HG03460 (cell line): ENCODE results near the gene GALNT7.
A peak's percentile ranks its signal among the peaks of the same experiment; 100 is the strongest.
"Not testable (repeated sequence)": the region's sequence is repeated elsewhere in the genome, so short reads cannot be mapped to it uniquely, and the experiment has no call there.

Experiments used
- ATAC-seq: cut with Tn5 transposase; IDR thresholded peaks from one replicate; pipeline ENCODE4 v1.9.1; 2021; ENCODE audit not compliant: unreplicated experiment

Gene GALNT7

DNA sequence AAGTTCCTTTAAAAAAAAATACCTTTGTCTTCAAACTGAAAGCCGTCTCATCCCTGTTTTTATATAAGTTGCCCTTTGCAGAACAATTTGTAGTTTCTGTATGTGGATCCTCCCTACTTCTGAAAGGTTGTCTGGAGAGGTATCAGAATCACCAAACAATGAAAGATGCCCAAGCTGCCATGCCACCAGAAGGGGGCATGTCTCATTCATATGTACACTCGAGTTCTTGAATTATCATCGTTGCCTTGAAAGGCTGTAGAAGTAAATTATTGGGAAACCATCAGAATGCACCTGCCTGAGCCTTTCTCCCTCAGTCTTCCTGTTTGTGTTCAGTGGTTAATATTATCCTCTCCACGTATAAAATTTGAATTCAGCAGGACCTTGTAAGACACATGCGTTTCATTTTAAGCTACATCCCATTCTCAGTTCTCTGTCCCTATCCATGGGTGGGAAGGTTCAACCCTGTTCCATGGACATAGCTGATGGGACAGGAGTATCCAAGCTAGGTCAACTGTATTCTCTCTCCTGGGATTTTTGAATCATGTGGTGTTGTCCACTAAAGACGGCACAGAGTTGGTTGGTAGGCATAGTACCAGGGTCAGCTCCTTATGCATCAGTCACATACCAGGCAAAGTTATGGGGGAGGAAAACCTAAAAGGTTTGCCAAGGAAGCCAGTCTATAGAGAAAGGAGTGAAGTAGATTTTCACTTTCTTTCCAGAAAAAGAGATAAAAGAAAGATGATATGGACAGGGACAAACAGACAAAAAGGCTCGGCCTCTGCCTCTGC, 24.0 kb downstream of the GALNT7 start:
- ATAC-seq: no peak

DNA sequence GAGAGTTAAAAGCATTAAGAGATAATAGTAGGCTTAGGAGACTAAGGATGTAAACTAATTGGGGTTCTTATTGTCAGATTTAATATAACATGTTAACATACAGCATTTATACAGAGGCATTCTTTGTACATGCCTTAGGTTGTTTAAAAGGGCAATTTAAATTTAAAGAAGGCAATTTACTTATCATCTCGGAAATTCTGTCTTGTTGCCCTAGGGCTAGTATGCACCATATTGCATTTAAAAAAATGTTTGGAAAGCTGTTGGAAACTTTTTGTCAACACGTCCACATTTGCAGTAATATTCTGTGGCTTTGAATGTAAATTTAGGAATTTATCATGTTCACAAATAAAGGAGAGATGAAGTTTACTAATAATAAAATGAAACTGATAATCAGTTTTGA, 25.5 kb downstream of the GALNT7 start:
- no peak for ATAC-seq

DNA sequence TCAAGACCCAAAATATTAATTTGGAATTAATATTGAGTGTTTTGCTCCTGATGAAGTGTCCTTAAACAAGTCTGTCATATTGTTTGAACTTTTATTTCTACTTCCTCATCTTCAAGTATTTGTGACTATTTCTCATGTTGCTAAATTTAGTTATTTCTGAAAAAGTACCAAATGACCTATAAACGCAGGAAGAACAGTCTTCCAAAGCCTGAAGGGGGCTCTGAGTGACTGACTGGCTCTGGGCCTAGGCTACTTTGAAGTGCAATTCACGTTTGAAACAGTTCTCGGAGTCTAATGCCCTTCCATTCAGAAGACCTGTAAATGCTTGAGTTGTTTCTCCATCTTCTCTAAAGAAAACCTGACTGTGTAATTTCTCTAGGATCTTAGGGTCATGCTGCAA, 26.5 kb downstream of the GALNT7 start:
- no peak for ATAC-seq

DNA sequence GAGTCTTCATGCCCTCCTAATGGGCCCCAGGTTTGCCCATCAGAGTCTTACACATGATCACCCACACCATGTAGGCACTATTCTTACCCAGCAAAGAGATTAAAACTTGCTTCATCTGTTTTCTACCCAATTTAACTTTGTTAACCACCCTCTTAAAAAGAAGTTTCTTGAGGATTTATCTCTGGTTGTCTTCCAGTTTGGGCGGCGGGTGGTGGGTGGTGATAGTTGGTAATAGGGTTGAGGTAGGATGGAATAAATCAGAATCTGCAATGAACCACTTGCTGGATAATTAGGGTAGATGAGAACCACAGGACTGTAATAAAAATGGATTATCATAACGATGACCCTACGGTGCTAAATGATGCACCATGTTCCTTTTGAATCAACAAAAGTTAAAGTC, 30.9 kb downstream of the GALNT7 start:
- no peak for ATAC-seq

DNA sequence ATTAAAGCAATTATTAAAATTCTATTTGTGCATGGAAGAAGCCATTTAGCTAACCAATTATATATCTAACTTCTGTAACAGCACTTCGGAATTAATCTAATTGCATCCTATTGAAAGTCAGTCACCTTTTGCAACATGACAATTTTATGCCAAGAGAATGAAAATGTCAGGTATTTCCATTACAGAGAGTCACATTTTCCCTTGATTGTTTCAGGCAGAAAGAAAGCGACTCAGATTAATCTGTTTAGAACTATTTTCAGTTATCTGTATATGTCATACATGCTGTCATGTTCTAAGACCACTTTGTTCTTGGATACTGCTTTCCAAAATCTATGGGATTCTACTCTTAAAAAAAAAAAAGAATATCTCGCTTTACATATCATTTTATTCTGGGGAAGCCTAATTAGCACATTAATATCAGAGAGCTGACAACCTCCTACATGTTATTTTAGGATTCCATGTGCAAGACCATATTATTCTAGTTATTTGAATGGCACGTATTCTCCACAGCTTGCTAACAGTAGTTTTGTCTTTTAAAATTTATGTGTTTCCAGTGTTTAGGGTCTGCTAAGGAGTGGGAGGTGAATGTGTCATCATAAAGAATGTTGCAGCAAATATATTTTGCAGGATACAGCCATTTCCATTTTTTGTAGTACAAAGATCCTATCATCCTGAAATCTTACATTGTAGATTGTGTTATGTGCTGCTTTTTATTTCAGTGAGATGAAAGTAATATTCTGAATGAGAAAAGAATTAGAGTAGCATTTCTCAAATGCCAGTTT, 31.7 kb downstream of the GALNT7 start:
- ATAC-seq: no peak

DNA sequence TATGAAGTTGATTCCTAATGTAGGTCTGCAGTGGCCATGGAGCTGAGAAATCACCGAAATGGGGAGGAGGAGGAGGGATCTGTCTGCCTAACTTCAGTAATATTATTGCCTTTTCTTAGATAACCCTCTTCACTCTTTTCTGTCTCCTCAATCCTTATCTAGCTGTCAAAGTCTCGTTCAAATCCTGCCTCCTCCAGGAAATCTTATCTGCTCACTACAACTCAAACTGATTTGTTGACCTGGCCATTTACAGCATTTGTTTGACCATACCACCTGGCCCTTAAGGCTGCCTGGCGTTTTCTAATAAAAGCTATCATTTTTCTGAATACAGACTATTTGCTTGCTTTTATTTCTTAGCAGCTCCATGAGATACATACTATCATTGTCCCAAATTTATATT, 33.8 kb downstream of the GALNT7 start:
- ATAC-seq: no peak

DNA sequence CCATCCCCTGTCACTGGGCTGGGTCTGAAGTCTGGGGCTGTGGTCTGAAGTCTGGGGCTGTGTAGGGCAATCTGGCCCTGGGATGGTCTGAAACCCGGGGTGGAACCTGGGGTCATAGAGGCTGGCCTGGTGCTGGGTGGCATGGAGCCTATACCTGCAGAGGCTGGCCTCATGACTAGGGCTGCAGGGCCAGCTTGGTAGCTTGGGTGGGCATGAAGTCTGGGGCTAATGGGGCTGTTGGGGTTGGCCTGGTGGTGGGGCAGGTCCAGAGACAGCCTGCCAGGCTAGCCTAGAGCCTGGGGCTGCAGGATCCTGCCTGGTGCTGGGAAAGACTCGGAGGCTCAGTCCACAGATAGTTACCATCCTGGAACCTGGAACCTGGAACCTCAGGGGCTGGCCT, 37.0 kb downstream of the GALNT7 start:
- no peak for ATAC-seq

DNA sequence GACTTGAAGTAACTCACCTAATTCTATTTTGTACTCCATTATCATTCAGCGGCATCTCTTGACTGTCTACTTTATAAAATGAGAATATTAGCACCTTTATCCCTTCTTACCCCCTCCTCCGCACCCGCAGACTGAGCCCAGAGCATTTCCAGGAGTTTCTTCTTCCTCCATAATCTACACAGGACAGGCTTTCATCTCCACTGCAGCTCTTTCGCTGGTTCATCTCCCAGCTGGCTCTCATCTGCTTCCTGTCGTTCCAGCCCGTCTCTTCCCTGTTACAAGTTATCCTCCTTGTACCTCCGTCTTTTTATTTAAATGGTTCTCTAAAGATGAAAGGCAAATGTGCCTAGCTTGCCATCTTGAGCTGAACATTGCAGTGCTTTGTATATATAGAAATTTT, 39.8 kb downstream of the GALNT7 start:
- ATAC-seq: no peak

DNA sequence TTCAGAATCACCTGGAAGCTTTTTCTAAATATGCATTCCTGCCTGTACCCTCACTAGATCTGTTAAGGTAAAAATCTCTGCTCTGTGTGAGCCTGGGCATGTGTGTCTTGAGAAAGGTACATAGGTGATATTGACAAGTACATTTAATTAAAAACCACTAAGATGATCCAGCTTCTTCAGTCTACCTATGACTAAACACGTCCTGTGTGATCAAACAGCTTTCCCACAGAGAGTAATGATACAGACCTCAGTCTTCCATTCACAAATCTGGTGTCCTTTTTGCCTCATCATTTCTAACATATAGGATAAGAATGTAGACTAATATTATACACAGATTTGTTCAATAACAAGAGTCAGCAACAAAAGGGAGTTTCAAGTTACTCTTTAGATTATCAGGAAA, 42.6 kb downstream of the GALNT7 start:
- ATAC-seq: no peak

DNA sequence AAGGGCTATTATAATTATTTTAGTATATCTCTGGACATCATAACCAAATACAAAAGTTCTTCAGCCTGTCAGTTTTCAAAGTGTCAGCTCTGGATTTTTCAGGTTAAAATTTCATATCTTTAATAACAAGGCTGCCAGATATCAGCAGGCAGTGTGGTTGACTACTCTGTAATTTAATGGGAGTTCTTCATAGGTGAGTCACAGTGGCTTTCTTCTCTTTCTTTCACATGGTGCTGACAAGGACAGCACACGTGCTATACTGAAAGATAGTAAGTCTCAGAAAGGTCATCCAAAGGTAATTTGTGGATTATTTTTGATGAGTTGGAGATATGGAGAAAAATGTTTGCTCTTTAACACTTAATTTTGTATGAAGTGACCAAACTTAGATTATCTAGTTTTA, 43.2 kb downstream of the GALNT7 start:
- ATAC-seq: no peak

DNA sequence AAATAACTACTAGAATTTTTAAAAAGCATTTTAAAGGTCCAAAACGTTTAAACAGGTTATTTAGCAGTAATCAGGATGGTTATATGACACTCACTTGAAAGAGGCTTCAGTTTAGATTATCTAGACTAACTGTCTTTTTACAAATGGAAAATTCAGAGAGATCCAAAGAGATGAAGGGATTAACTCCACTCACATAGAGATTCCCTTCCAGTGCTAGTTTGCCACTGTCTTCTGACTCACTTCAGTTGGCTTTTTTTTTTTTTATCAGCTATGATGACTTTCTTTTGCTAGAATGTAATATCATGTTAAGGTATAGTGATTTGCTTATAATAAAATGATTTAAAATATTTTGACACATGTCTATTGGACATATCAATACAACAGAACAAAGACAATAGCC, 43.8 kb downstream of the GALNT7 start:
- no peak for ATAC-seq

DNA sequence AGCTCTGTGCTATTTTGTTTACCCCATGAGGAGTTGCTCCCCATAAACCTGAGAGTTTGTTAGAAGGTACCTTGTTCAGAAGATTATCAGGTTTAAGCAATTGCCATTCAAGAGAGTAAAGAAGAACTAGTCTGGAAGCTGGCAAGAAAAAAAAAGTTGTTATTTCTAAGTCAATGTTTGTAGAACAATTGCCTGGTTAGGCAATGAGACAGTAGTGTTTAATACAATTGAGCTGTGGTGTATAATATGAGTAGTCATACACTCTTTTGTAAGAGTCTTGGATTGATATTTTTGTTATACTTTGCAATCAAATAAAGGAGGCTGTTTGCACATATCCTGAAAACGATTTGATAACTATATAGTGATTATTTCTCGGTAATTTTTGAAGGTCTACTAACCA, 44.7 kb downstream of the GALNT7 start:
- no peak for ATAC-seq

DNA sequence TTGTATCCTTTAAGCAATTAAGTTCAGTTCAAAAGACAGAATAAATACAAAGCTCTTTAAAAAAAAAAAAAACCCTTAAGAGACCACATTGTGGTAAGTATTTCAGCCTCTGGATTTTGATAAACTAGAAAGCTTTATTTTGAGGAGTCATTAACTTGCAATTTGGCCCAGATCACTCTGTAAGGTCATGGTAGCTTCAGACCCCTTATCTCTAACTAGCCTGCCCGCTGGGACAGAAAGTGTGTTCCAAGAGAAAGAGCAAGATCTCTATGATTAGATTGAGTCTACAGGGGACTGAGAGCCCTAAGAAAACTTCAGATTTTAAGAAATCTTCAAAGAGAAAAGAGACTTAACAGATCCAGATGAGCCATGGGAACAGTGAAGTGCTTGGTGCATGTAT, 45.6 kb downstream of the GALNT7 start:
- ATAC-seq: no peak

DNA sequence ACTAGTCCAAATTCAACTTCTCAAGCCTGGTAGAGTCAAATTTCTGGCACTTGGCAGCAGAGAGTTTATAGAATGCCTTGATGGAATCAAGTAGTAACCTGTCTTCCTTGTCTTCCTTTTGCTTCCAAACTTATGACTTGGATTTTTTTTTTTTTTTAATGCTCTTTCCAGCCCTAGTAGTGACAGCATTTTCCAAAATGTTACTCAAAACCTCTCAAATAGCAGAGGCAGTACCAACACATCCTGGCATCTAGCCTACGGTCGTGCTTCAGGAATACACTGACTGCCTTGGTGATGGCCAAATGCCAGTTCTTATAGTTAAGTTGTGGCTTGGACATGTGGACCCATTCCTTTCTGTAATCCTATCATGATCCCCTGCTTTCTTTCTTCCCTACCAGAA, 46.0 kb downstream of the GALNT7 start:
- no peak for ATAC-seq

DNA sequence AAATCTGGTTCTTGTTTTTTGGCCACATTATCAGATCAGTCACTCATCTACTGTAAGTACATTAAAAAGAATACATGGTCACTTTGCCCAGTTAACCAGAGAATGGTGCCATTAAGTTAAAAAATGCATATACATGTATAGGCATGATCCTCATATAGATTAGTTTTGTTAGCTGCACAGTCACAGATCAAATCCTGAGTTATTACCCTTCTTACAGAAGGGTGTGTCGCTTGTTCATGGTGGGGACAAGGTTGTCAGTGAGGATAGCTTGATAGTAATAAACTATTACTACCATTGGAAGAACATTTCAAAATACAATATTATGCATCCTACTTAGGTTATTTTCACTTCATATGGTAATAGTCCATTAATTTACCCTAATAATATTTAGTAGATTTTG, 48.5 kb downstream of the GALNT7 start:
- ATAC-seq: no peak

DNA sequence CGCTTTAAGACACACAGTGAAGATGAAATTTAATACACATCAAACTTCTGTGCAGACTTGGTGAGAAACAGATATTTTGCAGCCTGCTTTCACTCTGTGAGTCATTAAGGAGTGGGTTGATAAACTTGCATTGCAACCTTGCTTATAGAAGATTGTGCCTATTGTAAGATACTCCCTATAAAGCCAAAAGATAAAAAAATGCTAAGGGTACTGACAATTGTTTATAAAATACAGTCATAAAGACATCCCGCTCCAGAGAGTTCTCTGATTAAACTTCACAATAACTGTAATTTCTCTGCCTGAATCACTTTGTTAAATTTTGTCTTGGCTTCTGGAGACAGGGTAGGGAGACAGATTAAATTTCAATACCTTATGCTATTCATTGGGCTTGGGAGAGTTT, 49.1 kb downstream of the GALNT7 start:
- ATAC-seq: no peak

DNA sequence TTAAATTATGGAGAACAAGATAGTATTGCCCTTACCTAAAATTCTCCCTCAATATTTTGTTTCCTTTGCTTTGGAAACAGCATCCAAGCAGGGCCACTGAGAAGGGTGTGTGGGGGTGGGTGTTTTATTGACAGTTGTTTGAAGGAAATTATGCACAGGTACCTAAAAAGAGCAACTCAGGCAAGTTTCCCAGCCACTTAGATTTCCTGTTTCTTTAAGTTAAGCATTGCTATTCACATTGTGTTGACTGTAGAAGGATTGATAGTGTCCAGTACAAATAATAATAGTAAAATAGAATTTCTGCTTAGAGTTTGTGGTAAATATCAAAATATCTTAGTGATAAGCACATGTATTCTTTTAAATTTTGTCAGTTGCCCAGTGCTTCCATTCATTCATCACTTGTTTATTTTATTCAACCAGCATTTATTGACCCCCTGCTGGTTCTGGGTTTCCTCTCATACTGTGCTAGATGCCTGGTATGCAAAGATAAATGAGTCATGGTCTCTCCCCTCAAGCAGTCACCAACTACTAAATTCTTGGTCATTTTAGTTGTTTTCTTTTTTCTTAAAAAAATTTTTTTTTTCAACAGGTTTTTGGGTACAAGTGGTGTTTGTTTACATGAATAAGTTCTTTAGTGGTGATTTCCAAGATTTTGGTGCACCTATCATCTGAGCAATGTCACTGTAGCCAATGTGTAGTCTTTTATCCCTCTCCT, 50.0 kb downstream of the GALNT7 start:
- ATAC-seq: no peak

DNA sequence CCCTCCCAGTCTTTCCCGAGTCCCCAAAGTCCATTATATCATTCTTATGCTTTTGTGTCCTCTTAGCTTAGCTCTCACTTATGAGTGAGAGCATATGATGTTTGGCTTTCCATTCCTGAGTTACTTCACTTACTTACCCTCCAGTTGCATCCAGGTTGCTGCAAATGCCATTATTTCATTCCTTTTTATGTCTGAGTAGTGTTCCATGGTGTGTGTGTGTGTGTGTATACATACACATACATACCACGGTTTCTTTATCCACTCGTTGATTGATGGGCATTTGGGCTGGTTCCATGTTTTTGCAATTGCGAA, 50.5 kb downstream of the GALNT7 start:
- ATAC-seq: not testable (repeated sequence)

DNA sequence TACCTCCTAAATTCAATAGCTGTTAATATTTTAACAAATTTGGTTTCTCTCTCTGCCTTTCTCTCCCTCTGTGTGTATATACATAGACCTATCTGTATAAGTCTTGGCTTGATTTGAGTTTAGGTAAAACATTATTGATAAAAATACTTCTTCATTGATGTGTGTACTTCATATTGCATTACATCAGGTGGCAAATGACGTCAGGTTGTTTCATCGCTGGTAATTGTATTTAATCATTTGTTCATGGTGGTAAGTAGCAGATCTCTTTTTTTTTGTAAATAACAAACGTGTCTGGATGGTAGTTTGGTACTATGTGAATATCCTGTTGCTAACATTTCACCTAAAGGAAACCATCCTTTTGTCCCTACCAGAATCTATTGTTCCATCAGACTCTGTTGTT, 55.1 kb downstream of the GALNT7 start:
- no peak for ATAC-seq

DNA sequence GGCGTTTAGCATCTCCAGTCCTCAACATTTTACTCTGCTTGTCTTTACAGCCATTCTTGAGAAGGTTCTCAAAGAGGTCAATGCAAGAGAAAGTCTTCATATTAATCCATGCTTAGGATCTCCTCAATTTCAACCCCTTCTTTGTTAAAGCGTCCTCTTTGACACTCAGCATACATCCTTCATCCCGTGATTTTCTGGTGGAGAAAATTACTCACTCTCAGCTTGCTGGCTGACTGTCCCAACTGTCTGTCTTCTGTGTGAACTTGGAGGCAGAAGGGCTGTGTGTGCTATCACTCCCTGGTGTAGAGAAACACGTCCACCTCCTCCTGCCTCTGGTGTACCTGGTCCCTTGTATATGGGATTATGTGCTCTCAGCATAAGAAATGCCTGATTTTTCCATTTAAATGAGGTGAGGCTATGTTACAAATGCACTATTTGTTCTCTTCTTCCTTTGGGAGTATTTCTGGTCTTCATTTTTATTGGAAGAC, 57.8 kb downstream of the GALNT7 start:
- ATAC-seq: no peak

DNA sequence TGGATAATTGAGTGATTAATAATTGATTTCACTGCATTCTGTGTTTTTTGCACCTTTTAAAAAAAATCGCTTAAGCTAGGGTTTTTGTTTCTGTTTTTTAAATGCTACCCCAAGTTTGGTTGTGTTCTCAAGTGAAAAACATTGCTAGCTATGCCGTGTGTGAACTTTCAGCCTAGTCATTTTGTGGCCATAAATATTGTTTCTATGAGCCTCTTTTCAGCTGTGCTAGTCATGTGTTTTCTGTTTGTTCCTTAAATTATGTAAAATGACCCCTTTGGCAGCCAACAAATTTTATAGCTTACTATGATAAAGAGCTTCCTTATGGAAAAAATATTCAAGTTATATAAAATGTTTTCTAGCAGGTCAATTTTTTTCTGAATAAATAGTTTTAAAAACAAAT, 59.1 kb downstream of the GALNT7 start:
- ATAC-seq: no peak

DNA sequence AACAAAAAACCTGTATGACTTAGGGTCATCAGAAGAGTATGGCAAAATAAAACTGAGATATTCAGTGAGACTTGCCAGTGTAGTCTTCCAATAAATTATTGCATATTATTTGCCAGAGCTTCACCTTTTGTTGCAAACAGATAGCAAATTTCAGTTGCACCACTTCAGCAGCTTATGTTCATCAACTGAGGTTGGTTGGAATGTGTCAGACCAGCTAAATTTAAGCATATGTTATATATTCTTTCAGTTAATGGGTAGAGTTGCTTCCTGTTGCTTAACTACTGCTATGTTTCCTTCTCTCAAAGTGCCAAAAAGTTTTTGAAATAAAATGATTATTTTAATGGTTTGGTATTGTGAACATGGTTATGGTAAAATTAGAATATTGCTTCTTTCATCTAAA, 61.5 kb downstream of the GALNT7 start:
- ATAC-seq: peak; percentile 68
